NCI-H748 (cell line): ENCODE measurements around the gene SSU72.

Experiments used
- DNase-seq: peaks from one replicate; lab custom pipeline; 2025; ENCODE audit not compliant: unreplicated experiment; lab: John Stamatoyannopoulos, UW

Gene SSU72

GRCh38 chr1:1612104-1612400 is 37.4 kb upstream of the SSU72 start:
- DNase-seq, result no peak

- DNase-seq, result no peak
Measured at GRCh38 chr1:1610796-1611195, 36.1 kb upstream of the SSU72 start.

DNA sequence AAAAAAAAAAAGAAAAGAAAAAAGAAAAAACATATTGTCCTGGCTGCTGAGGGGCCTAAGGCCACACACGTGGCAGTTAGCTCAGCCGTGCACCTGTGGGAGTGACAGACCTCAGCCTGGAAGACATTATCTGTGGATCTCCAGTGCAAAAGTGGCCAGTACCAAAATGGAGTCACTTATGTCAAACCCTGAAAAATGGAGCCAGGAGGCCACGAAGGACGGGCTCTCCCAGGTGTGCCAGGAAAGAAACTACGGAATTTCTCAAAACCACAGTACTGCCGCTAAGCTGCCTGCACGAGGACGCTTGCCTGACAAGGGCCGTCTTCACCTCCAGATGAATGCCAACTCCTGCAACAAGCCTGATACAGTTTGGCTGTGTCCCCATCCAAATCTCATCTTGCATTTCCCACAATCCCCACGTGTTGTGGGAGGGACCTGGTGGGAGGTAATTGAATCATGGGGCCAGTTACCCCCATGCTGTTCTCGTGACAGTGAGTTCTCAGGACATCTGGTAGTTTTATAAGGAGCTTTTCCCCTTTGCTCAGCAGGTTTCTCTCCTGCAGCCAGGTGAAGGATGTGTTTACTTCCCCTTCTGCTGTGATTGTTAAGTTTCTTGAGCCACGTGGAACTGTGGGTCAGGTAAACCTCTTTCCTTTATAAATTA is 35.3 kb upstream of the SSU72 start:
- no peak for DNase-seq

GRCh38 chr1:1606232-1606631 is 31.6 kb upstream of the SSU72 start:
- no peak for DNase-seq

DNA sequence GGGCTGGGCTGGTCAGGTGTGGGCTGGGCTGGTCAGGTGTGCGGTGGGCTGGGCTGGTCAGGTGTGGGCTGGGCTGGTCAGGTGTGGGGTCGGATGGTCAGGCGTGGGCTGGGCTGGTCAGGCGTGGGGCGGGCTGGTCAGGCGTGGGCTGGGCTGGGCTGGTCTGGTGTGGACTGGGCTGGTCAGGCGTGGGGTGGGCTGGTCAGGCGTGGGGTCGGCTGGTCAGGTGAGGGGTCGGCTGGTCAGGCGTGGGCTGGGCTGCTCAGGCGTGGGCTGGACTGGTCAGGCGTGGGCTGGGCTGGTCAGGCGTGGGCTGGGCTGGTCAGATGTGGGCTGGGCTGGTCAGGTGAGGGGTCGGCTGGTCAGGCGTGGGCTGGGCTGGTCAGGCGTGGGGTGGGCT is 31.1 kb upstream of the SSU72 start:
- DNase-seq, result no peak

DNA sequence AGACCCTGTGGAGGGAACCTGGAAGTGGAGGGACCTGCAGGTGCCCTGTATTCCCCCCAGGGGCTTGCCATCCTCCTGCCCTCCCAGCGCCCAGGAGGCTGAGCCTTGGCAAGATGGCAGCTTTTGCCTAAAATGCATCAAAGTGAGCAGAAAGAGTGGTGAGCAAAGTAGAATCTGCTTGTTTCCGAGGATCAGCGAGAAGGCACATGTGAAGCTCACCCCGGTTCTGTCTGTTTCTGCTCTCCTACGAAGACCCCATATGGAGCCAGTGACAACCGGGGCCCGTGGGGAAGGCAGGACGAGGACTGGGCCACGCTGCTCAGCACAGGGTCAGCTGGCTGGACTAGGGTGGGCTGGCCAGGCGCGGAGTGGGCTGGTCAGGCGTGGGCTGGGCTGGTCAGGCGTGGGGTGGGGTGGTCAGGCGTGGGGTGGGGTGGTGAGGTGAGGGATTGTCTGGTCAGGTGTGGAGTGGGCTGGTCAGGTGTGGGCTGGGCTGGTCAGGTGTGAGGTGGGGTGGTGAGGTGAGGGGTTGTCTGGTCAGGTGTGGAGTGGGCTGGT is 30.4 kb upstream of the SSU72 start:
- DNase-seq, result no peak

DNA sequence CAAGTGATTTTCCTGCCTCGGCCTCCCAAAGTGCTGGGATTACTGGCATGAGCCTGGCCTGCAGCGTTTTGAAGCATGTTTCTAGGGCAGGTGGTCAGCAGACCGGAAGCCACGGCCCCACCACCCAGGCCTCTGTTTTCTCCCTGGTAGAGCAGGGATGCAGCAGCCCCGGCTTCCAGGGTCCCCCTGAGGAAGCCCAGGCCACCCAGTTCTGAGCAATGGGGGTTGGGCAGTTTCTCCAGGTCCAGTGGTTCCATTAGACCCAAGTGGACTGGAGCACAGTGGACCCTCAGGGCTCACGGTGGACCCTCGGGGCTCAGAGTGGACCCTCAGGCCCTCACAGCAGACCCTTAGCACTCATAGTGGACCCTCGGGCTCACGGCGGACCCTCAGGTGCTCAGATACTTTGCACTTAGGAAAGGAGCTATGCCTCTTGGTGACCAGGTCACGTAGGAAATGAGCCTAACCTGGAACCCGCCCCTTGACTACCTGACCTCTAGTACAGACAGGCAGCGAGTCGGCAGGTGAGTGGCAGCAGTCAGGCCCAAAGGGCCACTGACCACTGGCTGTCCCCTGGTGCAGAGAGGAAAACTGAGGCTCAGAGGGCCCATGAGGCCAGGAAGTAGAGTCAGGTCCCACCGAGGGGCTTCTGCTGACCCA is 29.8 kb upstream of the SSU72 start:
- no peak for DNase-seq

DNA sequence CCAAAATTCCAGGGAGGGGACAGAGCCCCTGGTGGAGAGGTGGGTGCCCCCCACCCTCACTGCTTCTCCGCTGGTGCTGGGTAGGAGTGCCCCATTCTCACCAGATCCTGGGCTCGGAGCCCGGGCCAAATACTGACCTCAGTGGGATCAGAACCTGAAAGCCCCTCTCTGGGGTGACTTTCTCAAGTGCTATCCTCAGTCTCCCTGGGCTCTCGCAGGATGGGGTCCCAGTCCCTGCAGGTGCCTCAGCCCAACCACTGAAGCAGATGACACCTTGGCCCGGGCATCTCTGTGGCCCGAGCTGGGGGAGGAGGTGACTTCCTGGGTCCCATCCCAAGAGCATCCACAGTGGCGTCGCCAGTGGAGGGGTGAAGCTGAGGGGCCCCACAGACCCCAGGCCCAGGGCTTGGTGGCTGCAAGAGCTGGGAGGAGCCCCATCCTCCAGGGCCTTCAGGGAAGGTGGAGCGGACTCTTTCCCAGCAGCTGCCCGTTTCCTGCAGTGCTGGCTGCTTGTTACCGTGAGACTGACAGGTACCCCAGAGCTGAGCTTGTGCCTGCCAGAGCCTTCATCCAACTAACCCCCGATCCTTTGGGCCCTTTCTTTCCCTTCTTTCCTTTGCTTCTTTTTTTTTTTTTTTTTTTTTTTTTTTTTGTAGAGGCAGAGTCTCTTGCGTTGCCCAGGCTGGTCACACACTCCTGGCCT is 29.2 kb upstream of the SSU72 start:
- DNase-seq, result no peak

DNA sequence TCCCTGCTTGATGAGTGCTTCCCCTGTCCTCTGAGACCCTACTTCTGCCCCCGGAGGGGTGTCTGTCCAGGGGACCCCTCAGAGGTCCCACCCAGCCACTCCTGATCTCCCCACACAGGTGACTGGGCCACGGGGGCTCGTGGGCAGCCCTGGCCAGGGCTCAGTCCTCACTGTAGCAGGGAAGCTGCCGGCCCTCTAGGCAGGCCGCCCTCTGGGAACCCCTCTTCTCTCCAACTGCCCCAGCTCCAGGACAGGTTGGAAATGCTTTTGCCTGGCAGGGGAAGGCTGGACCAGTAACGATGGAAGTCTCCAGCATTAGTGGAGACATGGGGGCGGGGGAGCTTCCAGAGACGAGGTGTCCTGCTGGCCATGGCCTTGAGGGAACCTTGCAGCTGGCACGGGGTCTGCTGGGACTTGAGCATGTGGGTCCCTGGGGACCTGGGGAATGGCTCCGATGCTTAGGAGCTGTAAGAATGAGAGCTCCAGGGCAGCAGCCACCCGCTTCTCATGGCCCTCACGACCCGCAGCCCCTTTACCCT is 28.4 kb upstream of the SSU72 start:
- no peak for DNase-seq

DNA sequence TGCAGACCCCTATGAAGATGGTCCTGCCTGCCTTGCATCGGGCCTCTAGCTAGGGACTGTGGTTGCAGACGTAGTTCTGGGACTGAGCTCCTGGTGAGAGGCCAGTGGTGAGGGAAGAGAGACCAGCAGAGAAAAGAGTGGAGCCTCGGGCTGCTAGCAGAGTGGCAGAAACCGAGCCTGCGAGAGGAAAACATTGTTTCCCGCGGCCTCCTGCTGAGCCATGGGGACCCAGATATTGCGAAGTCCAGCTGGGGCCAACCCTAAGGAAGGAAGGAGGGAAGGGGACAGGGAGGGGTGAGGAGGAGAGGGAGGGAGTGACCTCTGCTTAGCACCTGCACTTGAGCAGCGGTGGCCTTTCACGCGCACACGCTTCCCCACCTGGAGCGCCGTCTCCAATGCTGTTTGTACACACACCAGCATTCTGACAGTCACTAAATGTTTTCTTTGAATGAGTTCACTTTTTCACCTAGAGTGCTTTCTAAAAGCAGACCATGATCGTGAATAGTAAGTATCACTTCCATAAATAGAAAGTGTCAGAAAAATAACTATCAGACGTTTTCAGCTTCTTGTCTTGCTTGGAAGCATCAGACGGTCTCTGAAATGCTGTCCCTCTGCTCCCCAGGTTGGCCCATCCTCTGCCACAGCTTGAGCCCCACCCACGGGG is 27.8 kb upstream of the SSU72 start:
- DNase-seq, result no peak

- DNase-seq, result no peak
Measured at GRCh38 chr1:1601564-1602303, 27.1 kb upstream of the SSU72 start.

DNA sequence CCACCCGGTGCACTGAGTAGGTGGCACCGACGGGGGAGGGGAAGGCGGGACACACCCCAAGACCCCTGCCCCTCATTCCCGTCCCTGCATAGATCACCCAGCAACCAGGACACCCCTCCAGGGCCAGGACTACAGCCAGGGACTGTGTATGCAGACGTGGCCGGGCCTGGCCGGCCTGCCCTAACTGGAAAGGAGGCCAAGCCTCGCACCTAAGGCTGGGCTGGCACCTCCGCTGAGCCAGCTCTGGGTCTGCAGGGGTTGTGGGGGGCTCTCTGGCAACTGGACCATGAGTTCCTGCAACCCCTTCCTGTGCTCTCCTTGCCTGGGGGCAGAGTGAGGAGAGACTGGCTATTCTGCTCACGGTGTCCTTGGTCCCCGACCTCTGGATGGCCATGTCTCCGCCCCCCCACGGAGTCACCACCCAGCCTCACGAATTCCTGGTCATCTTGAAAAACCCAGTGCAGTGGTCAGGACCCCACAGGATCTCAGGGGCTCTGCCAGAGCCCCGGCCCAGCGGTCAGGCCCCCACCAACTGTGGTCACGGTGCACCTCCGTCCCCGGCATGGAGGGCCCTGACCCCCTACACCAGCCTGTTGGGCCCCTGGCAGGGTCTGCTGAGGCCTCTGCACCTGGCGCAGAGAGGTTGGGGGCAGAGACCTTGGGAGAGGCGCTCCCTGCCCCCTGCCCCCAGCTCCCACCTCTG is 26.3 kb upstream of the SSU72 start:
- DNase-seq, result no peak

- DNase-seq, result peak; percentile 27
Measured at GRCh38 chr1:1599935-1600860, 25.5 kb upstream of the SSU72 start, which contains the start of gene FNDC10. Gene FNDC10 (minus strand): TSS chr1:1600135. CDS start chr1:1600015, 120 bp downstream.

DNA sequence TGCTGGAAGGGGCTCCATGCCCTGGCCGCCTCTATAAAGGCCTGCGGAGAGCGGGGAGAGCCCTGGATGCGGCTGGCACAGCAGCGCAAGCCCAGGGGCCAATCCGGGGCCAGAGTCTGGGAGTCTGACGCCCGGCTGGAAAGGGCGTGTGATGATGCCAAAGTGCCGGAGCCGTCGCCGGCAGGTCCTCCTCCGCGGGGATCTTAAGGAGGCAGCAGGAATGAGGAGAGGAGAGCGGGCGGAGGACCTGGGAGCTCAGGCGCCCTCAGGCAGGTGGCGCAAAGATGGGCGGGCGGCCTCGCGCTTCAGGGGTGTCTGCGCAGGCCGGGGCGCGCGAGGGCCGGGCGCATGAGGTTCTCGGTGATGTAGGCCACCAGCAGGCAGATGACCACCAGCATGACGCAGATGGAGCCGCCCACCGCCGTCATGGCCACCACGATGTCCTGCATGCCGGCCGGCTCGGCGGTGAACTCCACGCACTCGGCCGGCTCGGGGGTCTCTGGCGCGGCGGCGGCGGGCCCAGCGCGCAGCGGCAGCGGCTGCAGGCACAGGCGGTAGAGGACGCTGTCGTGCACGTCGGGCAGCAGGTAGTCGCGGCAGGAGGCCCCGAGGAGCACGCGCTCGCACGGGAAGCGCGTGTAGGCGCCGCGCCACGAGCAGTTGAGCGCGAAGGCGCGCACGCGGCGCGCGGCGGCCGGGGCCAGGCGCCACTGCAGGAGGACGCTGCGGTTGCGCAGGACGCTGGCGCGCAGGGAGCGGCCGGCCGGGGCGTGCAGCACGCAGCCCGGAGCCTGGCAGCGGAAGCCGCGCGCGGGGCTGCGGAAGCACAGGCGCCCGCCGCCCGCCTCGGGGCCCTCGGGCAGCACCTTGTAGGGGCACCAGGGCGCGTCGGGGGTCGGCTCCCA is 24.6 kb upstream of the SSU72 start:
- DNase-seq, result peak; percentile 55

DNA sequence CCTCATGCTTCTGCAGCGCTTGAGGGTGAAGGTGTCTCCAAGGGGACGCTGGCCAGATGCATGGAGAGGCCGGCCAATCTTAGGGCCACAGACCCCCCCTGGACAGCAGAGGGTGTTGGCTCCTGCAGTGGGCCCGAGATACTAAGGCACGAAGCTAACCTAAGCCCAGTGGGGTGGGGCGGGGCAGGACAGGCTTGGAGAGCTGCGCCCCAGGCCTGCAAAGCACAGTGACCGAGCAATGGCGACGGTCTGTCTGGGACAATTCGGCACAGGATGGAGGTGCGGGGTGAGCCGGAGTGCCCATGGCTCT is 24.0 kb upstream of the SSU72 start:
- no peak for DNase-seq

GRCh38 chr1:1598051-1598719 is 23.5 kb upstream of the SSU72 start:
- DNase-seq, result no peak

- no peak for DNase-seq
Measured at GRCh38 chr1:1597275-1597930, 22.7 kb upstream of the SSU72 start.
